Glomerular visceral epithelial cell (primary cell): Measurements from ENCODE around the gene CARD11.

Experiments
- DNase-seq: peaks from one replicate; pipeline ENCODE4 v3.0.0-alpha.2; 2016; ENCODE audit errors: extremely low spot score

Gene CARD11

DNA sequence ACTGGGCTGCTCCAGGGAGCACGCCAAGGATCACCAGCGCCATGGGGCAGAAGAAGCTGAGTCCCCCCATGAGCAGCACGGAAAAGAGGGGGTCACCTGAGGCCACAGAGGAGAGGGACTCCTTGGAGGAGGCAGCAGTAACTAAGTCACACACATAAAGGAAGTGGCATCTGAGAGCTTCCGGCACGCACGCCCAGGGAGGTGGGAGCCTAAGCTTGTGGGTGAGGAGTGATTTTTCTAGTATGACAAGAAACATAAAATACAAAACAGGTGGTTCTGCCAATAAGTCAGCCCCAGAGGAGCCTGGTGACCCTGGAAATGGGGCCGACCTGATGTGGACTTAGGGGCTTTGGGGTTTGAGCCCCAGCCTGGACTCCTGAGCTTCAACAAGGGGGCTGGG, 60.8 kb downstream of the CARD11 start:
- no peak for DNase-seq

DNA sequence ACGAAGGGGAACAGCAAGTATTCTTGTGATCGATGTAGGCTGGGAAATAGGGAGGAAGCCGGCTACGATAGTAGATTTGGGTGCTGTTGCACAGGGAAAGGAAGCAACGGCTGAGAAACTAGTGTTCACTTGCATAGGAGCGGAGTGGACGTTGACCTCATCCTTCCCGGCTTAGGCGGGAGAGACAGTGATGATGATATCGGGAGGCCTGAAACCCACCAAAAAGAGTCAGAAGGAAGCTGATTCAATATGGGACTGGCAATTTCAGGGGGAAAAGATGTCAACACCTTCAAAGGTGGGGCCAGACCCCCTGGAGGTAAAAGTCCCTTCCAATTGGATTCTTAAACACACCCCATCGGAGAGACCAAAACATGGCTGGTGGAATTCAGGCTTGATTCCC, 61.3 kb downstream of the CARD11 start:
- DNase-seq = no peak

DNA sequence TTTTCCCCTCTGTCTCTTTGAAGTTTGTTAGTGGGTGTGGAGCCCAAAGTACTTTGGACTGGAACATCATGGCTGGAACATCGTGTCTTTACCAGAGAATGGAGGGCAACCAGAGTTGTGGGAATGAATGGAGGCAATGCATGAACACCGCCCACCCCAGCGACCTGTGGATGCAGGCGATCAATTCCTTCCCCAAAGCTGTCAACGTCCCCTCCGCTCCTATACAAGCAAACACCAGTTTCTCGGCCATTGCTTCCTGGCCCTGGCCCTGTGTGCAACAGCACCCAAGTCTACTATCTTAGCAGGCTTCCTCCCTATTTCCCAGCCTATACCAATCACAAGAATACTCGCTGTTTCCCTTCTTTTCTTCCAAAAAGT, 62.6 kb downstream of the CARD11 start:
- no peak for DNase-seq

DNA sequence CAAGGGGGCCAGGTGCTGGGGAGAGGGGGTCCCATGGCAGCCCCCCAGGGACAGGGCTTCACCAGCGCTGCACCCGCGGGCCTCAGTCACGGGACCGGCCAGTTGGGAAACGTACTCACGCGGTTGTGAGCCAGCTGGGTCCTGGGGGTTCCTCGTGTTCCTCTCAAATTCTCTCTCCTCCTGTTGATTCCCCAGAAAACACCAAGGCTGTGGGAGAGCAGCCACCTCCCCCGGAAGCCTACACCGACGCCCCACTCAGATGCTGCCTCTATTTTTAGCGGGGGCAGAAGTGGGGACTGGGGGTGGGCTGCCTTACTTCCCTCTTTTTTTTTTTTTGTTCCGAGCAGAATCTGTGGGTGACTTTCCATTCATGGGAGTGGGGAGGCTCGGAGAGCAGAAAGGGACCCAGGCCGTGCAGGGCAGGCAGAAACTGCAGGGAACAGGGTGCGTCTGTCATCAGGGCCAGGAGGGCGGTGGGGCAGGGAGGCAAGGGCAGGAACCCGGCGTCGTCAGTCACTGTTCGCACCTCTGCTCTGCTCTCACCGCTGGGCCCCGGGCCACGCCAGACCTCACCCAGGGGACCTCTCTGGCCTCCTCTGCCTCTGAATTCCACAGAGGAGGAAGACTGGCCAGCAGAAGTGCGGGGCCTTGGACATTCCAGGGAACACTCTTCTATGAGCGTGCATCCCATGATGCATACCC, 63.1 kb downstream of the CARD11 start:
- no peak for DNase-seq

DNA sequence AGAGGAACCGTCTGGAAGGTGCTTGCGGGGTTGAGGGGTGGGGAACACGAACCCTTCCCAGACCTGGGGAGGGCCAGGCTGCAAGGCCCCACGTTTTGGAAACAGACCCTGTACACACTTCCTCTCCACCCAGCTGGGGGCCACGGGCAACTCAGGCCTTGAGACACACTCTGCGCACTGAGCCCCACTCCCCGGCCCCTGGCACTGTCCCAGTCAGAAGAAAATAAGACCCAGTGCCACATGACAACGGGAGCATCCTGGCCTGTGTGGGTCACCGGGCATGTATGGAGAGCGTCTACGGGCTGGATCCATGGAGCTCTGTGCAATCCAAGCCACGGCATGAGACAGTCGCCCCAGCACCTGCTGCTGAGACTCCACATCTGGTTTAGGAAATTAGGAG, 63.7 kb downstream of the CARD11 start:
- DNase-seq = no peak

DNA sequence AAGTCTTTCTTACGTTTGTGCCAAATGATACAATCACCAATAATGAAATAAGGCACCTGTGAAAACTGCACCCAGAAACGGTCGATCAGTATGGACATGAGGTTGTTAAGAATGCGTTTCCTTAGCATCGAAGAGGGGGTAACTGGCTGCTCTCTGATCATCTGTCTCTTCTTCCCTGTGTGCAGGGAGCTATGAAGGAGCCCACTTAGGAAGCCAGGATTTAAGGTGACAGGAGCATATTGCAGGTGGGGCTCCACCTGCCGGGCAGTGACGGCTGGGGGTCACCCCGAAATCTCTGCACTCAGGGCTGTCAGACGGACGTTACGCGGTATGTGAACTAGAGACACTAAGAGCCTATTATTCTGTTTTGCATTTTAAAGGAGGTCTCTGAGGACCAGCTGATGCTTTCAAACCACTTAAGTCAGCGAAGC, 64.5 kb downstream of the CARD11 start:
- no peak for DNase-seq

DNA sequence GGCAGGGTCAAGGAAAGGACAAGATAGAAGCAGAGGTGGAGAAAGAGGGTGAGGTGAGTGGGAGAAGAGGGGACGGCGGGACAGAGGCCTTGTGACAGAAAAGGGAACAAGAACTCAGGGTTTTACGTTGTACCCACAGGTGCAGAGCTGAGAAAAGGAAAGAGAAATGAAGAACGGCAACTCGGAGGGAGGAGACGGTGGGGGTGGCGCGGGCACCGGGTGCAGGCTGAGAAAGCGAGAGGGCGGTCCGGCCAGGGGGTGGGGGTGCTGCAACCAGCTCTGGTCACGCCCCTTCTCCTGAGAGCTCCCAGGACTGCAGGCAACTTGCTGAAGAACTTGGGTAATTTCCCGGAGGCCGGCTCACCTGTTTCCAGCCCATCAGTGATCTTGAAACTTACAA, 65.3 kb downstream of the CARD11 start:
- no peak for DNase-seq

DNA sequence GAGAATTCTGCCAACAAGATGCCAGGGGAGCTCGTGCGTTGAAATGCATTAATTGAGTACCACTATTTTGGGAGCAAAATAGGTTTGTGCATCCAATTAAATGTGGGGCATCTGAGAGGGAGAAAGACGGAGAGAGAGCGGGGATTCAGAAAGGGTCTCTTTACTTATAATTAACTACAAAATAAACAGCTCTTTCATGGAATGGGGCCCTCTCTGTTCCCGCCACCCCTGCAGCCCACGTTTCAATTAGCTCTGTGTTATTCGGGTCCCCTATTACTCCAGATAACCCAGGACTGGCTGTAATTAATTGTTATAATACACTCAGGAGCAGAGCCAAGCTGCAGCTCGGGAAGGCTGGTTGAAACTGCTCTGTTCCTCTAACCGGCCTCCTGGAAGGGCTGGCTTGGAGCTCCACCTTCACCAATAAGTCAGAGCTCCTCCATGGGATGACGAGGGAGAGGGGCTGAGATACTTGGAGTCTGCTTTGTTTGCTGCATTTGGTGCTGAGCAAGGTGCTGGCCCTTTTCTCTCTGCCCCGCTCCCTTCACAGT, 67.8 kb downstream of the CARD11 start:
- DNase-seq = no peak

DNA sequence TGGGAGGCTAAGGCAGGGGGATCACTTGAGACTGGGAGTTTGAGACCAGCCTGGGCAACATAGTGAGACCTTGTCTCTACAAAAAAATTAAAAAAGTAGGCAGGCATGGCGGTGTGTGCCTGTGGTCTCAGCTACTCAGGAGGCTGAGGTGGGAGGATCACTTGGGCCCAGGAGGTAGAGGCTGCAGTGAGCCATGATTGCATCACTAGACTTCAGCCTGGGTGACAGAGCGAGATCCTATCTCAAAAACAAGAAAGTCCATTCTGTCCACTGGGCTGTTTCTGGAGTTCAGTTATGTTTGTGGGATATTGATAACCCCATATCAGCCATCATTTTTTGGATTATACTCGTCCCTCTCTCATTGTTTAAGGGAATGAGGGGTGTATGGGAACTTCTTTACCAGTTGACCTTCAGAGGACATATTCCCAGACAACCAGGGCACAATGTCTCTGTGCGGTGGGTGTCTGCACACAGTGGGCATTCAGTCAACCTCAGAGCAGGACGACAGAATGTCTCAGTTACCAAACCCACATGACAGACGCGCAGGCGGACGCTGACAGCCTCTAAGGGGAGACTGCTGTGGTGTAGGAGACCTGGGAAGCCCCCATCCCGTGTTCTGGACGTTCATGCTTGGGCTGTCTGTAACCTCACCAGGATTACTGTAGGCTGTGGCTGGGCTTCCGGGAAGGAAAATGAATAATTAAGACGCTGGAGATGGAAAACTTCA, 69.4 kb downstream of the CARD11 start:
- no peak for DNase-seq

DNA sequence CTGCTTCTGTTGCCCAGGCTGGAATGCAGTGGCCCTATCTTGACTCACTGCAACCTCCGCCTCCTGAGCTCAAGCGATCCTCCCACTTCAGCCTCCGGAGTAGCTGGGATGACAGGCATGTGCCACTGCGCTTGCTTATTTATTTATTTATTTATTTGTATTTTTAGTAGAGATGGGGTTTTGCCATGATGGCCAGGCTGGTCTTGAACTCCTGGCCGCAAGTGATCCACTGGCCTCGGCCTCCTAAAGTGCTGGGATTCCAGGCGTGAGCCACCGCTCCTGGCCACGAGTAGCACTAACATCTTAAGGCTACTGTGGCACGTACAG, 70.9 kb downstream of the CARD11 start:
- DNase-seq = no peak

DNA sequence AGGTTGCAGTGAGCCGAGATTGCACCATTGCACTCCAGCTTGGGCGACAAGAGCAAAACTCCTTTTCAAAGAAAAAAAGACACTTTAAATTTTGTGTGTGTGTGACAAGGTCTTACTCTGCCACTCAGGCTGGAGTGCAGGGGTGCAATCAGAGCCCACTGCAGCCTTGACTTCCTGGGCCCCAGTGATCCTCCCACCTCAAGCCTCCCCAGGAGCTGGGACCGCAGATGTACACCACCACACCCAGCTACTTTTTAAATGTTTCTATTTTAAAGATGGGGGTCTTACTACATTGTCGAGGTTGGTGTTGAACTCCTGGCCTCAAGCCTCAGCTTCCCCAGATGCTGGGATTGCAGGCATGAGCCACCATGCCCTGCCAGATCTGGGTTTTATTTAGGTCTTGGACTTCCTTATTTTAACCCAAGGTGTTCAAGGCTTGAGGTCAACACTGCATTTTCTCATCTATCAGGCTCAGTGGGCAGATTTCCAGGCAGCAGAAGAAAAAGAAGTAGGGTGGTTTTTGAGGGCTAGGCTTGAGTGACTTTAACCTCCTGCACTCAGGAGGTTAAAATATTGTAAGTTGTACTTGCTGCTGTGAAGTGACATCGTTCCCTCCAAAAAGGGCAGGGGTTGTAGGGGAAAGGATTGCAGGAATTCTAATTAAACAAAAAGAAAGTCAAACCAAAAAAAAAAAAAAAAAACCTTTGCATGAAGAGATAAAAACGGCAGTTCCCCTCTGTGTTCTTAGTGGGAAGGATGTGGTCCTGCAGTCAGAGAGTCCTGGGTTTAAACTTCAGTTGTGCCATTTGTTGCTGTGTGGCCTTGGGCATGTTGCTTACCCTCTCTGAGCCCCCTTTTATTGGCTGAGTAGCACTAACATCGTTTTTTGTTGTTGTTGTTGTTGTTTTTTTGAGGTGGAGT, 71.5 kb downstream of the CARD11 start:
- no peak for DNase-seq

DNA sequence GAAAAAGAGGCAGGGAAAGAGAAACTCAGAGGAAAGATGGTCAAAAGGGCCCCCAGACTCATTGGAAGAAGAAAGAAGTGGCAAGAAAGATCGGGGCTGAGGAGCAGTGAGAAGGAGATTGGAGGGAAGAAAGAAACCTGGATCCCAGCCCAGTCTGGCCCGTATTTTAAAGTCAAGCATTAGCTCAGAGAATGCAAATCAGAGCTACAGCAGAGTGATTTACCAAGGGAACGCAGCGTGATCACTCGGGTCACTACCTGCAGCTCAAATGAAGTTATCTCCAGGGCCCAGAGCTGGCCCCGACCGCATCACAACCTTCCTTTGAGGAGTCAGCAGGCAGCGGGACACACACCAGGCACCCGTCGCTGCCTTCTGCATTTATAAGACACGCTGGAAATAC, 72.8 kb downstream of the CARD11 start:
- no peak for DNase-seq

DNA sequence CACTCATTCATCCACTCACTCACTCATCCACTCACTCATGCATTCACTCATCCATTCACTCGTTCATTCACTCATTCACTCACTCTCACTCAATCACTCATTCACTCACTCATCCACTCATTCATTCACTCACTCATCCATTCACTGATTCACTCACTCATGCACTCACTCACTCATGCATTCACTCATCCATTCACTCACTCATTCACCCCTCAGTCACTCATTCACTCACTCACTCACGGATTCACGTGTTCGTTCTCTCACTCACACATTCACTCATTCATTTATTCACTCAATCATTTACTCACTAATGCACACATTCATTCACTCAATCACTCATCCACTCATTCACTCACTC, 73.4 kb downstream of the CARD11 start:
- no peak for DNase-seq

DNA sequence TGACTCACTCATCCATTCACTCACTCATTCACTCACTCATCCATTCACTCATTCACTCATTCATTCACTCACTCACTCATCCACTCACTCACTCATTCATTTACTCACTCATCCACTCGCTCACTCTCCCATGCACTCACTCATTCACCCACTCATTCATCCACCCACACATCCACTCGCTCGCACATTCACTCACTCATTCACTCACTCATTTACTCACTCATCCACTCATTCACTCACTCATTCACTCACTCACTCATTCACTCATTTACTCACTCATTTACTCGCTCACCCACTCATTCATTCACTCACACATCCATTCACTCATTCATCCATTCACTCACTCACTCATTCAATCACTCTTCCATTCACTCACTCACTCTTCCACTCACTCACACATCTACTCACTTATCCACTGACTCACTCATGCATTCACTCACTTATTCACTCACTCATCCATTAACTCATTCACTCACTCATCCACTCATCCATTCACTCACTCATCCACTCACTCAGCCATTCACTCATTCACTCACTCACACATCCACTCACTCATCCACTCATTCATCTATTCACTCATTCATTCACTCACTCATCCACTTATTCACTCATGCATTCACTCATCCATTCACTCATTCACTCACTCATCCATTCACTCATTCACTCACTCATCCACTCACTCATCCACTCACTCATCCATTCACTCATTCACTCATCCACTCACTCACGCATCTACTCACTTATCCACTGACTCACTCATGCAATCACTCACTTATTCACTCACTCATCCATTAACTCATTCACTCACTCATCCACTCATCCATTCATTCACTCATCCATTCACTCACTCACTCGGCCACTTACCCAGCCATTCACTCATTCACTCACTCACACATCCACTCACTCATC, 74.0 kb downstream of the CARD11 start:
- no peak for DNase-seq

DNA sequence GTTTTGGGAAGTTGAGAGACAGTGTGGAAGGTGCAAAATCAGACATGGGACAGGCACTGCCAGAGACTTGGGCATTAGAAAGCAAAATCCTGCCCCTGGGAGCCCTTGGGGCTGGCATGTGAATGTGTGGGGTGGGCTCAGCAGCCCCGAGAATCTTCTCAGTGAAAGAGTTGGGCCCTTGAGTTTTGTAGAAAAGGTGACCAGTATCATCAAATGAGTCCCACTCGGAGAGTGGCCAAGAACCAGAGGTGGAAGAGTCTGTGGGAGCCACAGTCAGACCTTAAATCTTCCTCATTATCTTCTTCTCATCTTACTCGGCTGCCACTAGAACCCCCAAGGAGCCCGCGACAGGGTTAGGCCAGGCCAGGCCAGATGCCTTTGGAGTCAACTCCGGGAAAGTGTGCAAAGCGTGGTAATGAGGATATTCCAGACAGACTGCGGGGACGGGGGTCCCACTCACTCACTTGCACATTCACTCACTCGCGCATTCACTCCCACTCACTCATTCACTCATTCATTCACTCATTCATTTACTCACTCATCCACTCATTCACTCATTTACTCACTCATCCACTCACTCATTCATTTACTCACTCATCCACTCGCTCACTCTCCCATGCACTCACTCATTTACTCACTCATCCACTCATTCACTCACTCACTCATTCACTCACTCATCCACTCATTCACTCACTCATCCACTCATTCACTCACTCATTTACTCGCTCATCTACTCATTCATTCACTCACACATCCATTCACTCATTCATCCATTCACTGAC, 74.9 kb downstream of the CARD11 start:
- no peak for DNase-seq

DNA sequence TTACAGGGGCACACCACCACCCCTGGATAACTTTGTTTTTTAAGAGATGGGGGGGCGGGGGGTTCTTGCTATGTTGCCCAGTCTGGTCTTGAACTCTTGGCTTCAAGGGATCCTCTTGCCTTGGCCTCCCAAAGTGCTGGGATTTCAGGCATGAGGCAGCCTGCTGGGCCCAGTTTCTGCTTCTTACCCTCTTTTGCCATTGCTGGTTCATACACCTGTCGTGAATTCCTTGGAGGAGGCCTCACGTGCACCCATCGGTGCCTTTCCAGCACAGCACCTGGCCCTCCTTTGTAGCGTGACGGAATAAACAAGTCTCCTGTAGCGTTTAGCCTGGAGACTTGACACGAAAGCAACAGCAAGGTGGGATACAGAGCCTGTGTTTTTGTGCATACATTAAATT, 75.5 kb downstream of the CARD11 start:
- no peak for DNase-seq

DNA sequence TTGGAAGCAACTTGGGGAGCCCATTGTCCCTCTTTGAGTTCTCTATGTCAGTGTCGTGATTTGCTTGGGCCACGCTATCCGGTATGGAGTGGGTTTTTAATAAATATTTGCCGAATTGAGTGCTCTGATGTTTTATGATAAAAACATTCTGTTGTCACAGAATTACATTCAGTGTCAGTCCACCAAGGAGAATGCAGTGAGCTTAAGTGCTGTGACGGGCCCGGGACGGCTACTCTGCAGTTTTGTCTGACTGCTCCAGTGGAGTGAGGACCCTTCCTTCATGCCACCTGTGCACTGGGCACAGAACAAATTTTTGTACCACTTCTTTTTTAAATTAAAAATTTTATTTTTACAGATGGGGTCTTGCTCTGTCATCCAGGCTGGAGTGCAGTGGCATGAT, 76.0 kb downstream of the CARD11 start:
- DNase-seq = no peak

DNA sequence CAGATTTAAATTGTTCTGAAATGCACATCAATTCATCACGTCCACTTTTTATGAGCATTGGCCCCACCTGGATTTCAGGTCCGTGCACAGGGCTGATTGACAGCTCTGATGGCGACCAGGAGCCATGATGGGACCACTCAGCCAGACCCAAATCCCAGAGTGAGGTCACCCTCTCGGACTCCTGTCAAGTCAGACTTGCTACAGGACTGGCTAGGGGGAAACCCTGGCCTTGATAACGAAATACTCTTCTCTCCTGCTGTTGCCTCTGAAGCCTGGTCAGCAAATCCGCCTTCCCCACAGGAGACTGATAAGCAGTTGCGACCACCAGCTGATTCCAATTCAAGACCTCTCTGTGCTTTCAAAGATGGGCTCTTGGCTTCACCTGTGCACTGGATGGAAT, 76.4 kb downstream of the CARD11 start:
- DNase-seq = no peak

DNA sequence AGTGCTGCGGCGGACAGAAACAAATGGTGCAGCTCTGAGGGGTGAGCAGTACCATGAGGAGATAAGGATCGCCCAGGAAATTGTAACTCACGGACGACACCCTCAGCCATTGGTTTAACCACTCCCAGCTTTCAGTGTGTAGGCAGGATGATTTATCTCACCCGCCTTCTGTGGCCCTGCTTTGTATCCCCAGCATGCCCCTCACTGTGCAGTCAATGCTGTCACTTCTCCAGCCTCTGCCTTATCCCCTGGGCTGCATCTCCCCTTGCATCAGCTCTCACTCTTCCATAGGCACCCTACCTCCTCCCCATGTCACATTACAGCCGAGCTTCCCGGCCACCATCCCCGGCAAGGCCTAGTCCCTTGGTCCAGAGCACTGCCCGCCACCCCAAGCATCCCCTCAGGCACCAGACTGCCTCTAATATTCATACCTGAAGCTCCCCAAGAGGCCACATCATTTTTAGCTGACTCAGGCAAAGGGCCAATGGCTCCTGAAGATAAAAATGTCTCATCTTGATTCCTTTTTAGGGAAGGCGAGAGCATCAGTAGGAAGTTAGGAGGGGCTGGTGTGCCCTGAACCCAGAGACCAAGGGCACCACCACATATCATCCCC, 77.1 kb downstream of the CARD11 start:
- DNase-seq = no peak

DNA sequence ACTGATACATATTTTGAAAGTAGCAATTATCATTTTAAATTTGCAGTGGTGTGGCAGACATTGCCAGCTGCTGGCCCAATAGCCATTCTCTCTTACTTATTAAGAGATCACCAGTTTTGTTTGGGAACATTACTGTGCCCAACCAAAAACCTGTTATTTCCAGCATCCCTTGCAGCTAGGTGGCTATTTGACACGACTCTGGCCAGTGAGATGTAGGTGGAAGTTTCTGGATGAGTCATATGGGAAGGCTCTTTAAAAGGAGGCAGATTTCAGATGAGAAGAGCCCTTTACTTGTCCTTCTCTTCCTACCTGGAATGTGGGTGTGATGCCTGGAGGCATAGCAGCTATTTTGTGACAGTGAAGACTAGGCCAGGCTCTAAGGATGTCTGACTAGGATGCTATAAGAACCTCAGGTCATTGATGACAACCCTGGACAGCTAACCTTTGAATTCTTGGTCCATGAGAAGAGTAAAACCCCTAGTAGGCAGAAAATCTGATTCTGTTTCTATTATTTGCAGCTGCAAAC, 77.9 kb downstream of the CARD11 start:
- no peak for DNase-seq
